Measurements from ENCODE around the gene ZSWIM6.

DNA sequence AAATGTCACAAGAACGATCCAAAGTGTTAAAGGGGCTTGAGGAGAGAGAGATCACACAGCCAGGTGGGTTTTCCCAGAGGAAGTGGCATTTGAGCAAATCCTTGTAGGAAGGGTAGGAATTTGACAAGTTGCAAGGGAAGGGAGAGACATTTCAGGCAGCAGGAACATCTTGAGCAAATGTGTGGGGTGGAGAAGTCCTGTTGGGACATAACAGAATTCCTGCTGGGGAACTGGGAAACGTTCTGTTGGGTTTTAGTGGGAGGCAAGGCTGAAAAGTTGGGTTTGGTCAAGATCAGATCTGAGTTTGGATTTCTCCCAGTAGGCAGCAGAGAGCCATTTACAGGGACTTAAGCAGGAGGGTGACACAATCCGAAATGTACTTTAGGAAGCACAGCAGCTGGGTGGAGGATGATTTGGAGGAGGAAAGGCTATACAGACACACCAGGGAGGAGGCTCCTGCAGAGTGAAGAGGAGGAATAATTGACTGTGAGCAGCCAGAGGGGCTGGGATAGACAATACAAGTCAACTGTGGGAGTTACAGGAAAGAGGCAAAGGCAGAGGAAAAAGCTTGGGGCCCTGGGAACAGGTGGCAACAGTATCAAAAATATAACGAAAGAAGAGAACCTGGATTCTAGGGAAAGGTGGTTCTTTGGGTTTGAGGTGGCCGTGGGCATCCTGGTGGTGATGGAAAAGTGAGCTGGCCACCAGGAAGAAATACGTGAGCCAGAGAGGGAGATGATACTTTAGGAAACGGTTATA, 3.1 kb upstream of the ZSWIM6 start:
- TF ChIP-seq CTCF (IDR thresholded peaks at IDR 0.05) (no peak), POLR2A (IDR thresholded peaks at IDR 0.05) (no peak)
